GM21367 (cell line): Measurements from ENCODE around the gene LRRC4B.

Experiments used
- ATAC-seq: cut with Tn5 transposase; IDR thresholded peaks from one replicate; pipeline ENCODE4 v1.9.1; 2021; ENCODE audit not compliant: unreplicated experiment

LRRC4B gene

DNA sequence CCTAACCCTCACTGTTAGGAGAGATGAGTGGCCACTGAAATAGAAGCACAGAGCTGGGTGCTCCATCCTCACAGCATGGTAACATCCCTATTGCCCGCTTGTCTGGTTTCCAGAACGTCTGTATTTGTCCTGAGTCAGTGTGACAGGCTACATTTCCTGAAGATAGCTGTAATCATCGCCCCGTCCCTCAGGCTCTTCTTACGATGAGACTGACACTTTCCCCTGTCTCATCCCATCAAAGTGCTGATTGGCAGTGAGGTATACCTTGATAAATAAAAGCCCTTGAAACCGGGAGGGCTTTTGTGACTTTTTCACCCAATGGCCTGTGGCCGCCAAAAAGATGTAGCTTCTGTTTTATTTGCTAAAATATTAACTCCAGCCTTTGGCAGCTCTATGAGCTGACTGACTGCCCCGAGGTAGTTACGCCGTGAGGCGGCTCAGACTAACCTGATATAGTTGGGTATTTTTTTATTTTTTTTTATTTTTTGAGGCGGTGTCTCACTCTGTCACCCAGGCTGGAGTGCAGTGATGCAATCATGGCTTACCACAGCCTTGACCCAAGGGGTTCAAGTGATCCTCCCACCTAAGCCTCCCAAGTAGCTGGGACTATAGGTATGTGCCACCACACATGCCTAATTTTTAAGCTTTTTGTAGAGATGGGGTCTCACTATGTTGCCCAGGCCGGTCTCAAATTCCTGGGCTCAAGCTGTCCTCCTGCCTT, 5.7 kb upstream of the LRRC4B start:
- ATAC-seq: no peak

DNA sequence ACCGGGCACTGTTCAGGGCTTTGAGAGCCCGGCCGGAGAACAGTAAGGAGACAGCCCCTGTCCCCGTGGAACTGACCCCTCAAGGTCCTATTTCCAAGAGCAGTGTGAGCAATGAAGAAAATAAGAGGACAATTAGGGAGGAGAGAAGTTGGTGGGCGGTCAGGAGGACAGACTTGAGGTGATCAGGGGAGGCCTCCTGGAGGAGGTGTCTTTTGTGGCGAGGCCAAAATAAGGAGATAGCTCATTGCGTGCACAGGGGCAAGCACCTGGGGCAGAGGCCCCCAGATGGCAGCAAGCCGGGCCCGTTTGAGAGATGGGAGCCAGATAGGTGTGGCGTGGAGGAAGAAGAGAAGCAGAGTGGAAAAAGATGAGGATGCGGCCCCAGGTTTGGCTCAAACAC, 2.8 kb upstream of the LRRC4B start:
- ATAC-seq: no peak

DNA sequence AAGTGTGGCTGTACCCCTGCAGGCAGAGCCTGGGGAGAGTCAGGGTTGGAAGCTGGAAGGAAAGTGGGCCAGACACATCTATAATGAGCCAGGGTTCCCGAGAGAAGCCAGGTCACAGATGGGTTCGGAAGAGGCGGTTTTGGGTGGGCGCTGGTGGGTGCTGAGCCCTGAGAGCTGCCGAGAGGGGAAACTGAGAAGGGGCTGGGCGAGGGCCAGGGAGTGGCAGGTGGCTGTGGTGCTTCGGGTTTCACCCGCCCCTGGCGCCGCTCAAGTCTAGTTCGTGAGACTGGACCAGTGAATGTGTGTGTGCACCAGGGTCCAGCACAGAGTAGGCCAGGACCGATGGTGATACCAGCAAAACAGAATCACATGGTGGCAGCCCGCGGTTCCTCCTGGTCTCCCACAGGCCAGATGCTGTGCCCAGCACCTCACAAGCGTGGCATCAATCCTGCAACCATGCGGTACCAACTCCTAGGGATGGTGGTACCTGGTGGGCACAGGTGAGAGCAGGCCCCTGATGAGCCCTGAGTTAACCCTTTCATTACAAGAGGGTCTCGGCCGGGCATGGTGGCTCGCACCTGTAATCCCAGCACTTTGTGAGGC, 1.8 kb upstream of the LRRC4B start:
- ATAC-seq: no peak

- ATAC-seq: no peak
These were observed 778 bp upstream of the LRRC4B start for GRCh38 chr19:50568728-50569698.

GRCh38 chr19:50567052-50567841, 988 bp downstream of the LRRC4B start:
- ATAC-seq: no peak

- no peak for ATAC-seq
These were observed 2.0 kb downstream of the LRRC4B start for GRCh38 chr19:50565984-50566903.

GRCh38 chr19:50564229-50565105, 3.8 kb downstream of the LRRC4B start:
- no peak for ATAC-seq

GRCh38 chr19:50563597-50563996, 4.6 kb downstream of the LRRC4B start:
- ATAC-seq: no peak

DNA sequence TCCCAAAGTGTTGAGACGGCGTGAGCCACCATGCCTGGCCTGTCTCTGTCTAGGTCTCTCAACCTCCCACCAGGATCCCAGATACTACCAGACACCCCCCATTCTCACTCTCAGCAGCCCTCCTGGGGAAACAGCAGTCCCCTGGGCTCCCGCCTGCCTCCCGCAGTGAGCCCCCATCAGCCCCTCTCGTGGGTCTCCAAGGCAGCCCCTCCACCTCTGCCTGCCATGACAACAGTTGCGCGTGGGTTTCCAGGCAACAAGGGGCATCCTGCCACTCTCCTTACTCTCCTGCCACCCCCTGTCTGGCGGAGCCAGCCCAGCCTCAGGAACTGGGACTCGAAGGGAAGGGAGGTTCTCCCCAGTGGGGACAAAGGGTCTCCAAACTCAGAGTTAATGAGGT, 5.2 kb downstream of the LRRC4B start:
- no peak for ATAC-seq

- ATAC-seq: no peak
These were observed 5.9 kb downstream of the LRRC4B start for GRCh38 chr19:50562329-50562728.

DNA sequence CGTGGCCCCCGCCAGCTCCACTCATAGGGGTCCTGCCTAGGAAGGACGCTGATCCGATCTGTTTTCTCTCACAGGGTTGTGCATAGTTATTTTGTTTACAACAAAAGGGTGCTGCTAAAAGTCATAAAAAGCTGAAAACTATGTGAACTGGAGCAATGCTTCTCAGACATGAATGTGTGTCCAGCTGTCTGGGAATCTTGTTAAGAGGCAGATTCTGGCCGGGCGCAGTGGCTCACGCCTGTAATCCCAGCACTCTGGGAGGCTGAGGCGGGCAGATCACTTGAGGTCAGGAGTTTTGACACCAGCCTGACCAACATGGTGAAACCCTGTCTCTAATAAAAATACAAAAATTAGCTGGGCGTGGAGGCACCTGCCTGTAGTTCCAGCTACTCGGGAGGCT, 8.6 kb downstream of the LRRC4B start:
- no peak for ATAC-seq

DNA sequence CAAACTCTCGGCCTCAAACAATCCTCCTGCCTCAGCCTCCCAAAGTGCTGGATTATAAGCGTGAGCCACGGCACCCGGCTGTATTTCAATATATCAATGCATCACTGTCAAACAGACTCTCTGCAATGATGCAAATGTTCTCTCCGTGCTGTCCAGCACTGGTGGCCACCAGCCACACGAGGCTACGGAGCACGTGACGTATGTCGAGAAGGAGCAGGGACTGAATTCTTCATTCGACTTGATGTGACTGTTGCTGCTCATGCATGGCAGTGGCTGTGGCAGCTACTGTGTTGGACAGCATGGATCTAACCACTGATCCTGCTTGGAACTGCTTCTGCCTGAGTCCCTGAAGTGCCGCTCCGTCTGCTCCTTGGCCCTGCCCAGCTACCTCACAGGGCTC, 9.8 kb downstream of the LRRC4B start:
- no peak for ATAC-seq

- ATAC-seq: no peak
These were observed 10.2 kb downstream of the LRRC4B start for GRCh38 chr19:50558039-50558438.

GRCh38 chr19:50557009-50557613, 11.1 kb downstream of the LRRC4B start:
- ATAC-seq: no peak

- ATAC-seq: no peak
These were observed 11.8 kb downstream of the LRRC4B start for GRCh38 chr19:50556282-50557008.

DNA sequence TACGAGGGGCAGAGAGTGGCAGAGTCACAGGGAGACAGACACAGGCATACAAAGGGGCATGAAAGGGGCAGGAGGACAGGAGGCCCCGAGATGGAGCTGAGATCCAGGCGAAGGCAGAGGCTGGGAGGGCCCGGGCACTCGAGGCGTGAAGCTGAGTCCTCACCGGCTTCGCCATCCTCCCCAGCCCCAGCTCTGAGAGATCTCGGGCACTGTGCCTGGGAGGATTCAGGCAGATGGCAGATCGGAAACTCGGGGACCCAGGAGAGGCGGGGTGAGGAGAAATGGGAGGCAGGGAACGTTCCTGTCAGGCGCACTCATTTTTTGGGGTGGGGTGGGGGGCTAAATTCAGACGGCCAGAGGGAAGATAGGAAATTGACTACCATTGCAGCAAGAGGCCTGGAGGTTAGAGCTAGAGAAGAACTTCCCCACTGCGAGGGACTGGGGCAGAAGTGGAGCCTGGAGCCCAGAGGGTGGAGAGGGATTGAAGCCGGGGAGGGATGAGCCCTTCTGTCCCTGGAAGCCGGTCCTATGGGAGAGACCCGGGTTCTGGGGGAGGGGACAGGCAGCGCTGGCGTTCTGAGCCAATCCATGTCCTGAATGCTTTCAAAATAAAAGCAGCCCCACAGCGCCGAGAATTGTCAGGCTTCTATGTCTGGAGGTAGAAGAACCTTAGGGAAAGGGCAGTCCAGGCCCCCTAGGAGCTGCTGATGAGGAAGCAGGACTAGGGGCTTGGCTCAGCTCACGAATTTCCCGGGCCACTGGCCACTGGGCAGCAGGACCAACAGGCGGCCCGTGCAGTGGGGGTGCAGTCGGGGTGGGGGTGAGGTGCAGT, 12.6 kb downstream of the LRRC4B start:
- ATAC-seq: no peak

- no peak for ATAC-seq
These were observed 13.2 kb downstream of the LRRC4B start for GRCh38 chr19:50555033-50555432.
